GM21360 (cell line): ENCODE measurements around the gene CCR5AS.

Experiments
- ATAC-seq: cut with Tn5 transposase; IDR thresholded peaks from one replicate; pipeline ENCODE4 v1.9.1; 2021; ENCODE audit warnings: mild to moderate bottlenecking, moderate library complexity; ENCODE audit not compliant: unreplicated experiment

Gene CCR5AS

GRCh38 chr3:46321461-46322104 is 85.3 kb downstream of the CCR5AS start:
- no peak for ATAC-seq

GRCh38 chr3:46318207-46318927 is 88.5 kb downstream of the CCR5AS start:
- ATAC-seq: no peak

- no peak for ATAC-seq
Observed at GRCh38 chr3:46316206-46316605, 90.7 kb downstream of the CCR5AS start.

- ATAC-seq: no peak
Observed at GRCh38 chr3:46314517-46314916, 92.3 kb downstream of the CCR5AS start.
